OCI-LY7 (cell line): ENCODE results near the gene PCDHGC4.

ENCODE experiments used
- CTCF ChIP-seq: fragments of 200-600 bp; sonication (generic); conservative IDR thresholded peaks from 2 replicates; pipeline ENCODE4 v1.5.1; 2014; ENCODE audit warnings: mild to moderate bottlenecking, antibody characterized with exemption, low read length, moderate library complexity, mixed read lengths
- EZH2phosphoT487 ChIP-seq: fragments of 200-600 bp; sonication (generic); IDR thresholded peaks from 2 replicates; pipeline ENCODE4 v1.6.1; 2018; ENCODE audit warnings: low read depth, borderline replicate concordance, mild to moderate bottlenecking, mixed run types, antibody characterized with exemption, low read length, moderate library complexity, mixed read lengths

- TF ChIP-seq CTCF (no peak), EZH2phosphoT487 (no peak)
These were observed 47.6 kb upstream of the PCDHGC4 start for GRCh38 chr5:141437221-141437620.
